Trophoblast cell (in vitro differentiated cells and primary cell): ENCODE results near the gene ANGPT4.

ENCODE experiments used
- DNase-seq, 2 donors: peaks; one replicate each; pipeline ENCODE4 v3.0.0-alpha.2; 2016
- H2AFZ ChIP-seq: 2 replicates; pipeline ENCODE4 v1.6.1; 2013; ENCODE audit warnings: low read length, moderate library complexity, mild to moderate bottlenecking; ENCODE audit not compliant: insufficient read depth, poor library complexity
- H2AK5ac ChIP-seq: 2 replicates; pipeline ENCODE4 v1.6.1; 2013; ENCODE audit warnings: mild to moderate bottlenecking, low read length
- H2BK120ac ChIP-seq: 2 replicates; pipeline ENCODE4 v1.6.1; 2013; ENCODE audit warnings: low read length, mild to moderate bottlenecking, moderate library complexity; ENCODE audit not compliant: insufficient read depth, poor library complexity
- H2BK12ac ChIP-seq: 2 replicates; pipeline ENCODE4 v1.6.1; 2013; ENCODE audit warnings: mild to moderate bottlenecking, low read length, moderate library complexity
- H2BK5ac ChIP-seq: 2 replicates; pipeline ENCODE4 v1.6.1; 2013; ENCODE audit warnings: low read length, low read depth, moderate library complexity, mild to moderate bottlenecking; ENCODE audit not compliant: poor library complexity
- H3K14ac ChIP-seq: 2 replicates; pipeline ENCODE4 v1.6.1; 2013; ENCODE audit warnings: mild to moderate bottlenecking, low read length
- H3K18ac ChIP-seq: 2 replicates; pipeline ENCODE4 v1.6.1; 2013; ENCODE audit warnings: mild to moderate bottlenecking, low read length
- H3K23ac ChIP-seq: 2 replicates; pipeline ENCODE4 v1.6.1; 2013; ENCODE audit warnings: low read length
- H3K27ac ChIP-seq: 2 replicates; pipeline ENCODE4 v1.5.1; 2013; ENCODE audit warnings: low read depth, mild to moderate bottlenecking, inconsistent platforms, low read length, moderate library complexity
- H3K27me3 ChIP-seq: 2 replicates; pipeline ENCODE4 v1.6.1; 2013; ENCODE audit warnings: inconsistent platforms, mild to moderate bottlenecking, low read length, moderate library complexity; ENCODE audit not compliant: insufficient read depth
- H3K36me3 ChIP-seq, 2 experiments: 1 replicate in 1 of 2; 2 replicates in 1 of 2; pipeline ENCODE4 v1.6.1; 2013; ENCODE audit warnings: low read length in 2 of 2, mild to moderate bottlenecking in 2 of 2, moderate library complexity in 1 of 2; ENCODE audit not compliant: insufficient read depth in 2 of 2, control insufficient read depth in 1 of 2
- H3K4ac ChIP-seq: 2 replicates; pipeline ENCODE4 v1.6.1; 2013; ENCODE audit warnings: low read depth, mild to moderate bottlenecking, low read length, moderate library complexity
- H3K4me1 ChIP-seq, 2 experiments: 1 replicate in 1 of 2; 2 replicates in 1 of 2; pipeline ENCODE4 v1.6.1; 2013; ENCODE audit warnings: low read length in 2 of 2, mild to moderate bottlenecking in 2 of 2, moderate library complexity in 1 of 2; ENCODE audit not compliant: insufficient read depth in 2 of 2, control insufficient read depth in 1 of 2
- H3K4me2 ChIP-seq: 2 replicates; pipeline ENCODE4 v1.6.1; 2013; ENCODE audit warnings: inconsistent platforms, mild to moderate bottlenecking, low read length, moderate library complexity
- H3K4me3 ChIP-seq: 2 replicates; pipeline ENCODE4 v1.5.1; 2013; ENCODE audit warnings: mild to moderate bottlenecking, low read depth, low read length, inconsistent platforms
- H3K79me1 ChIP-seq: one replicate; pipeline ENCODE4 v1.6.1; 2013; ENCODE audit warnings: low read length
- H3K79me2 ChIP-seq: 2 replicates; pipeline ENCODE4 v1.6.1; 2013; ENCODE audit warnings: low read length, mild to moderate bottlenecking; ENCODE audit not compliant: control insufficient read depth, insufficient read depth, poor library complexity
- H3K9ac ChIP-seq: 2 replicates; pipeline ENCODE4 v1.6.1; 2013; ENCODE audit warnings: mild to moderate bottlenecking, low read length
- H3K9me3 ChIP-seq: 2 replicates; pipeline ENCODE4 v1.6.1; 2013; ENCODE audit warnings: low read depth, mild to moderate bottlenecking, control low read depth, inconsistent platforms, low read length; ENCODE audit not compliant: insufficient read depth
- H4K12ac ChIP-seq: 2 replicates; pipeline ENCODE4 v1.6.1; 2013; ENCODE audit warnings: low read depth, mild to moderate bottlenecking, low read length, moderate library complexity
- H4K8ac ChIP-seq: 2 replicates; pipeline ENCODE4 v1.6.1; 2013; ENCODE audit warnings: low read depth, mild to moderate bottlenecking, low read length, moderate library complexity
- H4K91ac ChIP-seq: one replicate; pipeline ENCODE4 v1.6.1; 2013; ENCODE audit warnings: low read depth, mild to moderate bottlenecking, low read length, moderate library complexity
- WGBS: extraction: QIAGEN DNeasy Blood & Tissue Kit; methylation state at CpG from one replicate; pipeline ENCODE4 v1.1.7; 2013; ENCODE audit warnings: missing lambda C conversion rate; ENCODE audit not compliant: insufficient read length, insufficient coverage; ENCODE audit errors: extremely low coverage; 5-methylcytosine and 5-hydroxymethylcytosine counted together

Gene ANGPT4

DNA sequence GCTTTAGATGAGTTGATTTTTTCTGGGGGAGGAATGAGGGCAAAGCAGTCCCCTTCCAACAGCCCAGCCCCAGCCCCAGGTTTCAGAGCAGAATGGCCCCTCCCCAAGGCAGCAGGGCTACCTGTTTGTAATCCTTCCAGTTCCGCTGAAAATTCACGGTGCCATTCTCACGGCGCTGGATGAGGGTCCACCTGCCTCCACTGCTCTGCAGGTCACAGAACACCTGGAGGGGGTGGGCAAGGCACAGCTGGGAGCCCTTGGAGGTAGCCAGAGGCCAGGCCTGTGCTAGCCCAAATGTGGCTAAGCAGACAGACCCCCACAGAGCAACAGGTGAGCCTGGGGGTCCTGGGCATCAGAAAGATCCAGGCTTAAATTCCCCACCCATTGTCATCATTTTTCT is 36.5 kb downstream of the ANGPT4 start:
- Histone ChIP-seq H2BK5ac (no peak overlapping the region), H3K4ac (no peak overlapping the region), H4K91ac (no peak overlapping the region), H3K36me3 (no peaks in the 10 kb centered on the region), H3K27ac (no peak overlapping the region), H3K9me3 (no peaks in the 10 kb centered on the region), H3K79me1 (no peaks in the 10 kb centered on the region), H3K9ac (no peak overlapping the region), H4K12ac (no peak overlapping the region), H3K4me2 (no peak overlapping the region), H3K14ac (no peak overlapping the region), H3K23ac (no peak overlapping the region), H3K4me3 (no peak overlapping the region), H2AFZ (no peak overlapping the region), H4K8ac (no peak overlapping the region), H2AK5ac (no peak overlapping the region), H3K18ac (no peak overlapping the region), H3K4me1 (no peaks in the 10 kb centered on the region), H2BK120ac (no peak overlapping the region), H3K79me2 (no peaks in the 10 kb centered on the region), H2BK12ac (no peak overlapping the region), H3K27me3 (no peaks in the 10 kb centered on the region)
- WGBS, result no CpG with 5 or more reads among the region's 4 CpGs
- no peak for DNase-seq

DNA sequence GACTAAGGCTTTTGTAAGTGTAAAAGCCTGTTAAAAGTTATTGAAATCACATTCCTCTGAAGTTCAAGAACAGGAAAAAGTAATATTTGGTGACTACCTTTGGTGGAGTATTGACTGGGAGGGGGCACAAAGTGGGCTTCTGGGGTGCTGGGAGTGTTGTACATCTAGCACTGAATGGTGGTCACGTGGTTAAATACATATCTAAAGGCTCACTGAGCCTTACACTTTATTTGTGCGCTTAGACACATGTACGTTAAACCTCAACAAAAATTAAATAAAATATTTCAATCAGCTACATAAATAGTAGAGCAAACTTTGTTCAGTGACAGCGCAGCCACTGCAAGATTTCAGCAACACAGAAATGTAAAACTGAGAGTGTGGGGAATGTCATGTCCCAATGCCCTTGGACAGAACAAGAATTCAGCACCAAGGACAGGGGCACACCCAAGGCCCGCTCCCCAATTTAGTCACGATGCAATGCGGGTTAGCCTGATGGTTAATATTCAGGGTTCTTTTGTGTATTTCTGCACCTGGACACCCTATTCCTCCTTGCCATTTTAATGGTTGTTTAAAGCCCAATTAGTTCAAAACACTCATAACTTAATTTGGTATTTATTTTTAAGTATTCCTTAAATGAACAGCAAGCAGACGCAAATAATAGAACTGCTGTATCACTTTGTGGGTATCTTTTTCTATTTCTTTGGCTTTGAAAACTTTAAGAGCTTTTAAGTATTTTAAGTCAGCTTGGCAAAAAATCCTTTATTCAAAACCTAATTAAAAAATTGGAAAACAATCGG is 37.4 kb downstream of the ANGPT4 start:
- no peak overlapping the region for H2AFZ ChIP-seq
- no peak overlapping the region for H3K4me2 ChIP-seq
- no peak overlapping the region for H4K12ac ChIP-seq
- no peak overlapping the region for H2AK5ac ChIP-seq
- H3K4me1 ChIP-seq, result peaks cover under 1% of the 10 kb centered on the region in 2 experiments
- no peak overlapping the region for H4K8ac ChIP-seq
- no peak overlapping the region for H3K4ac ChIP-seq
- no peak overlapping the region for H2BK120ac ChIP-seq
- H2BK12ac ChIP-seq, result no peak overlapping the region
- H3K27me3 ChIP-seq, result no peaks in the 10 kb centered on the region
- no peak overlapping the region for H3K9ac ChIP-seq
- H3K79me1 ChIP-seq, result no peaks in the 10 kb centered on the region
- H4K91ac ChIP-seq, result no peak overlapping the region
- H3K79me2 ChIP-seq, result no peaks in the 10 kb centered on the region
- no peaks in the 10 kb centered on the region for H3K36me3 ChIP-seq
- H3K18ac ChIP-seq, result no peak overlapping the region
- no CpG with 5 or more reads among the region's 9 CpGs for WGBS
- no peak overlapping the region for H3K14ac ChIP-seq
- H3K23ac ChIP-seq, result no peak overlapping the region
- H3K4me3 ChIP-seq, result no peak overlapping the region
- H2BK5ac ChIP-seq, result no peak overlapping the region
- H3K9me3 ChIP-seq, result no peaks in the 10 kb centered on the region
- H3K27ac ChIP-seq, result no peak overlapping the region
- peak in 1 of 2 donors; percentile 23 for DNase-seq

DNA sequence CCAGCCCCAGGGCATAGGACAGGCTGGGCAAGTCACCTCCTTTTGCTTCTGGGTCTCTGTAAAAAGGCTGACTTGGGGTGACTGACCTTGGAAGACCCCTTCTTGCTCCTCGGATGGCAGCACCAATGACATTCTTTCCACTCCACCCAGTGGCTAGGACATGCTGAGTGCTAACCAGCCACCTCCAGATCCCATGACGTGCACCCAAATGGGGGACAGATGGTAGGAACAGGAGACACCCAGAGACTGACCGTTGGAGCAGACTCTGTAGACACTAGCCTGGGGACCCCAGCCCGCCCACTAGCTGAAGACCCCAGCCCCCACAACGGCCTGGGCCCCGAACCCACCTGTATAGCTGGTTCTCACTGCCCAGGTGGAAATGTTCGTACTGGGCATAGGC is 38.3 kb downstream of the ANGPT4 start:
- no CpG with 5 or more reads among the region's 7 CpGs for WGBS
- no peak overlapping the region for H2BK120ac ChIP-seq
- H3K79me2 ChIP-seq, result no peaks in the 10 kb centered on the region
- no peak overlapping the region for H3K18ac ChIP-seq
- H4K8ac ChIP-seq, result no peak overlapping the region
- H3K27me3 ChIP-seq, result no peaks in the 10 kb centered on the region
- H3K36me3 ChIP-seq, result no peaks in the 10 kb centered on the region
- H3K79me1 ChIP-seq, result no peaks in the 10 kb centered on the region
- H2BK5ac ChIP-seq, result no peak overlapping the region
- H4K91ac ChIP-seq, result no peak overlapping the region
- no peak overlapping the region for H2AFZ ChIP-seq
- H2AK5ac ChIP-seq, result no peak overlapping the region
- DNase-seq, result no peak
- H3K4me1 ChIP-seq, result peaks cover 6% of the 10 kb centered on the region in 2 experiments
- no peak overlapping the region for H3K9ac ChIP-seq
- H3K27ac ChIP-seq, result no peak overlapping the region
- H3K14ac ChIP-seq, result no peak overlapping the region
- H3K4me2 ChIP-seq, result no peak overlapping the region
- H3K4ac ChIP-seq, result no peak overlapping the region
- no peaks in the 10 kb centered on the region for H3K9me3 ChIP-seq
- H4K12ac ChIP-seq, result no peak overlapping the region
- no peak overlapping the region for H2BK12ac ChIP-seq
- H3K23ac ChIP-seq, result no peak overlapping the region
- no peak overlapping the region for H3K4me3 ChIP-seq

DNA sequence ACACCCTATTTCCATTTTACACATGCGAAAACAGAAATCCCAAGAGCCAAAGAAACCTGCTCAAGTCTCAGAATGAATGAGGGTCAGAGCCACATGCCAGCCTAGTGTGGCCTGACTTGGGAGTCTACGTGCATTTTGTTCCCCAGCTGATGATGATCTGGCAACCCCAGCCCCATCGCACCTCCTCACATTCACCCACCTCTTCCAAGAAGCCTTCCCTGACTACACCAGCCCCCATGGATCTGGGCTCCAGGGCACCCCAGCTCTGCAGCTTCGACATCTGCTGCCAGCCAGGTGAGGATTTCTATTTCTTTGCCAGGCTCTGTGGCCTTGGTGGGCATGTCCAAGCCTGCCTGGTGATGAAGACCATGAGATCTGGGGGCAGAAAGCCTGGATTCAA is 41.0 kb downstream of the ANGPT4 start:
- H3K4me3 ChIP-seq, result no peak overlapping the region

More for the DNA sequence above, 41.0 kb downstream of the ANGPT4 start:
- no peaks in the 10 kb centered on the region for H3K9me3 ChIP-seq
- H3K14ac ChIP-seq, result no peak overlapping the region
- no peak overlapping the region for H3K4me2 ChIP-seq
- no peak overlapping the region for H4K8ac ChIP-seq
- H3K79me2 ChIP-seq, result no peaks in the 10 kb centered on the region
- H2BK120ac ChIP-seq, result no peak overlapping the region
- H3K27ac ChIP-seq, result no peak overlapping the region
- no peak for DNase-seq
- no peak overlapping the region for H3K18ac ChIP-seq
- no CpG with 5 or more reads among the region's 4 CpGs for WGBS
- no peaks in the 10 kb centered on the region for H3K27me3 ChIP-seq
- no peak overlapping the region for H2BK5ac ChIP-seq
- no peak overlapping the region for H2AFZ ChIP-seq
- H2BK12ac ChIP-seq, result no peak overlapping the region
- no peaks in the 10 kb centered on the region for H3K36me3 ChIP-seq
- H3K23ac ChIP-seq, result no peak overlapping the region
- H4K91ac ChIP-seq, result no peak overlapping the region
- no peak overlapping the region for H2AK5ac ChIP-seq
- H3K79me1 ChIP-seq, result no peaks in the 10 kb centered on the region
- H3K4ac ChIP-seq, result no peak overlapping the region
- H3K9ac ChIP-seq, result no peak overlapping the region
- no peak overlapping the region for H4K12ac ChIP-seq
- peaks cover 6% of the 10 kb centered on the region in 2 experiments for H3K4me1 ChIP-seq
